Measurements from ENCODE around the gene NAA30. TPM values are rescaled to one million over a fixed set of nuclear protein-coding genes. Genes with fewer than 3 reads are reported as not detected.

Gene NAA30
- total and polyA plus RNA-seq, 2 of the 8 experiments (the other 6 are each of a cell fraction or from before 2014, with no cell fraction given), result 4.2 to 21.9 TPM

DNA sequence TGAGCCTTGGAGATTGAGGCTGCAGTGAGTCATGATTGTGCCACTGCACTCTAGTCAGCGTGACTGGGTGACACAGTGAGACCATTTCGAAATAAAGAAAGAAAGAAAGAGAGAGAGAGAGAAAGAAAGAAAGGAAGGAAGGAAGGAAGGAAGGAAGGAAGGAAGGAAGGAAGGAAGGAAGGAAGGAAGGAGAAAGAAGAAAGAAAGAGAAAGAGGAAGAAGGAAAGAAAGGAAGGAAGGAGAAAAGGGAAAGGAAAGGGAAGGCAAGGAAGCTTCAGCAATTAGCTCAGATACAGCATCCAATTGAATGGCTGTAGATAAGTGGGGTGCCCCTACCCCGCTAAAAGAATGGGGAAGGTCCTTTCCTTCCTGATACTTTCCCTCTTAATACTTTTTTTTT lies 9.5 kb upstream of the NAA30 start (continued):
- no peak for TF ChIP-seq HDAC2 (IDR thresholded peaks at IDR 0.05; ENCODE audit: borderline replicate concordance in 1 of 2, low read depth in 2 of 2, low read length in 2 of 2)

Measured in H1 (cell line).